Raji (cell line): Measurements from ENCODE around the gene PIGB.

ENCODE experiments used
- POLR2A ChIP-seq: IDR thresholded peaks from 2 replicates; pipeline ENCODE4 v1.6.1; 2011; ENCODE audit warnings: low read depth, low read length, control low read depth; ENCODE audit not compliant: insufficient read depth

The PIGB gene

GRCh38 chr15:55318588-55319494 lies at the start of gene PIGB, which contains the start of gene PIGBOS1:
PIGB (plus strand) TSS chr15:55319222; CDS start chr15:55319251, 29 bp downstream.
PIGBOS1 (minus strand) TSS chr15:55319123; CDS start chr15:55317792, 1,331 bp downstream.
- TF ChIP-seq POLR2A: peak; percentile 80

DNA sequence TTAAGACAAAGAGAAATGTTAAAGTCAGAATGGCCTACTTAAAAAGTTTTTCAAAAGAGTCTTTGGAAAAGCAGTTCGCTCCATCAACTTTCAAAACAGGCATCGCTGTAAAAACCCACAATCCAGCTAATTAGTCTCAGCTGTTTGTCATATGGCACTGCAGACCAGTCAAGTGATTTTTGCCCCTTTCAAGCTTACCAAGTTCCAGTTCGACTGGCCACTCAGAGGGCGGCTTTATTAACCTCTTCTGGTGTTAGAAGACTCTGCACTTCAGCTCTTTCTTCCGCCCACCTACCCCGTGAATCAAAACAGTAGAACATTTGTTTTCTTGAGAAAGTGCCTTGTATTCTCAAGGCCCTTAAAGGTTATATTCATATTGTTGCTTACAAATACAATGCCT lies 48.7 kb upstream of the PIGB start:
- TF ChIP-seq POLR2A: no peak

DNA sequence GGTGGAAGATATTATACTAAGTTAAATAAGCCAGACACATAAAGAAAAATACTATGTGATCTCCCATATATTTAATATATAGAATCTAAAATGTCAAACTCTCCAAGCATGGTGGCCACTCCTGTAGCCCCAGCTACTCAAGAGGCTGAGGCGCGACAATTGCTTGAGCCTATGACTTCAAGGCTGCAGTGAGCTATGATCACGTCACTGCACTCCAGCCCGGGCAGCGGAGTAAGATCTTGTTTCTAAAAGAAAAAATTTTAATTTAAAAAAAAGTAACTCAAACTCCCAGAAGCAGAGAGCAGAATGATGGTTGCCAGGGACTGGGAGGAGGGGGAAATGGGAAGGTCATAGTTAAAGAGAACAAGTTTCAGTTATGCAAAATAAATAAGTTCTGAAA lies 42.7 kb upstream of the PIGB start:
- no peak for TF ChIP-seq POLR2A

DNA sequence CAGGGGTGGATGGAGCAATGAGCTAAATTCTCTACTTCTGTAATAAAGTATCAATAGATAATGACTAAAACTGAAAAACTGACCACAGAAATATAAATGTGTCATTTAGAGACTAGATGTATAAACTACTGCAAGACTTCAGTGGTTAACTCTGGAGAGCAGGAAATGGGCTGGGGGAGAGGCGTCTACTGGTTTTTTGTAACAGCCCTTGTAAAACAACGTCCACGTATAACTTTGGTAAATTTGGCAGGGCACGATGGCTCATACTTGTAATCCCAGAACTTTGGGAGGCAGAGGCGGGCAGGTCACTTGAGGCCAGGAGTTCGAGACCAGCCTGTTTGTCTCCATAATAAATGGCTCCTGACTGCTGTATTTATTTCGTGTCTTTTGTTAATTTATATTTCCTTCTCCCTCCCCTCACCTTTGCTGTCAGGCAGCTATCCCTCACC lies 41.9 kb upstream of the PIGB start:
- TF ChIP-seq POLR2A: no peak

- TF ChIP-seq POLR2A: no peak
These were observed 41.3 kb upstream of the PIGB start for GRCh38 chr15:55277715-55278114.

DNA sequence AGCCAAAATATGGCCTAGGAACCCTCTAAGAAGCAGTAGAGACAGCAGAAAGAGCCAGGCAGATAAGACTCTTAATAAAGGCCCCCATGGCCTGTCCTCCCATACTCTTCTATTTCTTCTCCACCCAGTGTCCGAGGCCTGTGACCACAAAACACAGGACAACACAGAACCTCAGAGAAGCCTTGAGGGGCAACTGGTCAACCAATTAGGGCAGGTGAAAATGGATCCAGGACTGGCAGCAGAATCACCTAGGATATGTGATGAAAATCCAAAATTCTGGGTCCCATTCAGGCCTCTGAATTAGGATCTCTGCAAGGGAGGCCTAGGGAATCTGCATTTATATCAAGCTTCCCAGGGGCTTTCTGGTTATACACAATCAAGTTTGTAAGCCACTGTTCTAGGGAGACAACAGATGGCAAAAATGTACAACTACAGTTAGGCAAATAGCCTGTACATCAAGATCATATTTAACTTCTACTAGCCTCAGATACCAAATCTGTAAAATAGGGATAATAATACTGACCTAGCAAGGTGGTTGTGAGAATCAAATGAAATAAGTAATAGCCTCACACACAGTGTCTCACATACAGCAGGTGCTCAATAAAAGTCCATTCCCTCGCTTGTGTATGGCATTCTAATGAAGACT lies 39.8 kb upstream of the PIGB start:
- TF ChIP-seq POLR2A: no peak

- TF ChIP-seq POLR2A: no peak
These were observed 39.2 kb upstream of the PIGB start for GRCh38 chr15:55279746-55280351.

- no peak for TF ChIP-seq POLR2A
These were observed 37.3 kb upstream of the PIGB start for GRCh38 chr15:55281517-55282228.

GRCh38 chr15:55282284-55282833 lies 36.7 kb upstream of the PIGB start:
- no peak for TF ChIP-seq POLR2A

GRCh38 chr15:55283379-55284147 lies 35.5 kb upstream of the PIGB start:
- no peak for TF ChIP-seq POLR2A

GRCh38 chr15:55284426-55284825 lies 34.6 kb upstream of the PIGB start:
- TF ChIP-seq POLR2A: no peak

- no peak for TF ChIP-seq POLR2A
These were observed 30.9 kb upstream of the PIGB start for GRCh38 chr15:55288006-55288717.

GRCh38 chr15:55289011-55289745 lies 29.8 kb upstream of the PIGB start:
- TF ChIP-seq POLR2A: no peak
